T follicular helper cell (primary cell): ENCODE results near the gene LSM14B.
"Not testable (repeated sequence)": the region's sequence is repeated elsewhere in the genome, so short reads cannot be mapped to it uniquely, and the experiment has no call there.

Experiments used
- DNase-seq: peaks from one replicate; pipeline ENCODE4 v3.0.0-alpha.2; 2020; ENCODE audit warnings: low read depth

Gene LSM14B

DNA sequence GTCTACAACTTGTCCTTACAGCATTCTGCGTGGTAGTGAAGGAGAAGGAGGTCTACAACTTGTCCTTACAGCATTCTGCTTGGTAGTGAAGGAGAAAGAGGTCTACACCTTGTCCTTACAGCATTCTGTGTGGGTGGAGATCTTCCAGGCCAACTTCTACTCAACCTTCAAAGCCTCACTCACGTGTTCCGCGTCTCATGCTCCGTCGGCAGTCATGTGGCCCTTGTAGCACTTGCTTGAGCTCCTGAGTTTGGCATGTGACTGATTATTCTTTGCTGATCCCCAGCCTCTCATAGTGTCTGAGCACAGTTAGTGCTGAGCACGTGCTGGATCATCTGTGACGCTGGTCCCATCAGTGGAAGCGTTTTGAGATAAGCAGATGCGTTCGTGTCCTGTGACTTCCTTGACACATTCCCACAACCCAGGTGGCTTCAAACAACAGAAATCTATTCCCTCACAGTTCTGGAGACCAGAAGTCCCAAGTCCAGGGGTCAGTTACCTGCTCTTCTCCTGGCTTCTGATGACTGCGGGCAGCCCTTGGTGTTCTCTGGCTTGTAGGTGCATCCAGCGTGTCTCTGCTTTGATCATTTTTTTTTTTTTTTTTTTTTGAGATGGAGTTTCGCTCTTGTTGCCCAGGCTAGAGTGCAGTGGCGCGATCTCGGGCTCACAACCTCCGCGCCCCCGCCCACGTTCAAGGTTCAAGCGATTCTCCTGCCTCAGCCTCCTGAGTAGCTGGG lies 23.9 kb downstream of the LSM14B start:
- DNase-seq = no peak

- DNase-seq = no peak
These were observed 24.9 kb downstream of the LSM14B start for GRCh38 chr20:62147125-62147524.

- no peak for DNase-seq
These were observed 25.3 kb downstream of the LSM14B start for GRCh38 chr20:62147528-62147927.

GRCh38 chr20:62148383-62148782 lies 26.1 kb downstream of the LSM14B start:
- DNase-seq = not testable (repeated sequence)

DNA sequence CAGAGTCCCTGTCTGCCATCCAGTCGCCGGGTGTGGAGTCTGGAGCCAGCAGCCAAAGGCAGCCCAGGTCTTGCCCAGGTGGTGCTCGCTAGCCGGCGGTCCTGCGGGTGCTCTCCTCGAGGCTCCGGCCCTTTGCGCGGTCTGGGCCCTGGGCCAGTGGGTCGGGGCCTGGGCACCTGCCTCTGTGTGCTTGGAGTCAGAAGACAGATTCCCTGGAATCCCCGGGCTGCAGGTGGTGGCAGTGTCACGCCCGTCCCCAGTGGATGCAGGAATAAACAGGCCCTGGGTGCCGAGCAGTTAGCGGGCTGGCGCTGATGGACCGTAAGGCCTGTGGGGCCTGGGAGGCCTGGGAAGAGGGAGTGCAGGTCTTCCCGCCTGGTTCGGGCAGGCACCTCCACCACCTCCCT lies 26.6 kb downstream of the LSM14B start:
- no peak for DNase-seq

DNA sequence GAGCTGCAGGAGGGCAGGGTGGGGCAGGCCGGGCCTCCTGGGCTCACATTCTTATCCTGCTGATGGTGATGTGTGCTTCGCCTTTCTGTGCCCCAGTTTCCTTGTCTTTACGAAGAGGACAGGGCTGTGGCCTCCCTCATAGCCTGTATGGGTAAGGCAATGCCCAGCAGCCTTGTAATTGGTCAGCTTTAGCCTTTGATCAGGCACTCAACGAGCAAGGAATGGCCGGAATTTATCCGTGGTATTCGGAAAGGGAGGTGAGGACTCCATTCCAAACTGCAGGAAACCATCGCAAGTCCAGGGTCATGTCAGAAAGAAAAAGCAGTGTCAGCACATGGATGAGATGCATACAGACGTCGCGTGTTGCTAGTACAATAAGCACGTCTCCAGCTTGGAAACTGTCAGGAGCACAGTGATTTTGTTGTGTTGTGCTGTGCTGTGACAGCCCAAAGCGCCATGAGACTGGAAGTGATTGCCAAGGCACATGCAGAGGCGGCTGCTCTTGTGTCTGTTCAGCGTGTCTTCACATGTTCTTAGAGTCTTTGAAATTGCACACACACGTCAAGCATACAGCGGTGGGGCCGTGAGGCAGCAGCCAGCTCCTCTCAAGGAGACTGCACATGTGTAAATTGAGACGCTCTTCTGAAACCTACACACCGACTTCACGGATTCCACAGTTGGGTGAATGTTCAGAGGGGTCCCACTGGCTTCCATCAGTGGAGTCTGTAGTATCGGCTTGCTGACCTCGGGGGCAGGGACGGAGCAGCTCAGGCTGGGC lies 27.4 kb downstream of the LSM14B start:
- no peak for DNase-seq

GRCh38 chr20:62150310-62150575 lies 28.0 kb downstream of the LSM14B start:
- no peak for DNase-seq

DNA sequence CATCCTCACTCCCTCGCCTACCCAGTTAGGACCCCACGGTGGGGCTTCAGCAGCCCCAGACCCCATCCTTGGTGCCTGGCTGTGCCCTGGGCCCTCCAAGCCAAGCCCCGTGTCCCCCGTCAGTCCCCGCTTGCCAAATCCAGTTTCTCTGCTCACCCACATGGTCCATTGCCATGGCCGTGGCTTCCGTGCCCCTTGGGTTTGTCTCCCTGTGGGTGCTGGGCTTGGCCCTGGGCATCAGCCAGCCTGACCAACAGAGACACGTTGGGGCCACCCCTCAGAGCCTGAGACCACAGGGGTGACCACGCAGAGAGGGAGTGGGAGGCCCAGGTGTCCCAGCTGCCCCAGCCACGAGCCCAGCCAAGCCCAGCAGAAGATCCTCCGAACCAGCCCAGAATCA lies 28.9 kb downstream of the LSM14B start:
- no peak for DNase-seq

DNA sequence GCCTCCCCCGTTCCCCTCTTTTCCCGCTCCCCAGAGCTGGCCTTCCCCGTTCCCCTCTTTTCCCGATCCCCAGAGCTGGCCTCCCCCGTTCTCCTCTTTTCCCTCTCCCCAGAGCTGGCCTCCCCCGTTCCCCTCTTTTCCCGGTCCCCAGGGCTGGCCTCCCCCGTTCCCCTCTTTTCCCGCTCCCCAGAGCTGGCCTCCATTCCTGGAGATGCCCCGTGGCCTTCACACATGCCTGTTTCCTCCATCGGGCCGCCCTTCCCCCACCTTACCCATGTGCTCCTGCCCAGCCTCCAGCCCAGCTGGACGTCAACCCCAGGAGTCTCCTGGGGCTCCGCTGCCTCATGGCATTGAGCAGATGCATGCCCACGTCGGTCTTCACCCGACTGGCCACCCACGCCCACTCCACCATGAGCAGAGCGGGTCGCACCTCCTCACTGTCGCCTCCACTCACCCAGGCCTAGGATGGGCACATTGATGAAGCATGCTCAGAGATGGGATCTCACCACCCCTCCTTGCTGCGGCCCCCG lies 29.6 kb downstream of the LSM14B start:
- DNase-seq = no peak

- DNase-seq = no peak
These were observed 33.4 kb downstream of the LSM14B start for GRCh38 chr20:62155428-62156253.

DNA sequence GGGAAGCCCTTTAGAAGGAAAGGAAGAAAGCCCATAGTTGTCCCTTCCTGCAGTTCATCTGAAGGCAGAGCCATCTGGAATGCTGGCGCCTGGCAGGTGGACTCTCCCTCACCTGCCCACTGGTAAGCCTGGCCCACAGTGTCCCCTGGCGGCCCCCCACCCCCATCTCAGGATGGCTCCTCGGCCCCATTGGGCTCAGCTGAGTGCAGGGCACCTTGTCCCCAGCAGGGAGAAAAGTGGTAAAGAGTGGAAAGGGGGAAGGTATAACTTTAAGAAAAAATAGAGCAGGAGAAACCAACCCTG lies 33.9 kb downstream of the LSM14B start:
- no peak for DNase-seq

DNA sequence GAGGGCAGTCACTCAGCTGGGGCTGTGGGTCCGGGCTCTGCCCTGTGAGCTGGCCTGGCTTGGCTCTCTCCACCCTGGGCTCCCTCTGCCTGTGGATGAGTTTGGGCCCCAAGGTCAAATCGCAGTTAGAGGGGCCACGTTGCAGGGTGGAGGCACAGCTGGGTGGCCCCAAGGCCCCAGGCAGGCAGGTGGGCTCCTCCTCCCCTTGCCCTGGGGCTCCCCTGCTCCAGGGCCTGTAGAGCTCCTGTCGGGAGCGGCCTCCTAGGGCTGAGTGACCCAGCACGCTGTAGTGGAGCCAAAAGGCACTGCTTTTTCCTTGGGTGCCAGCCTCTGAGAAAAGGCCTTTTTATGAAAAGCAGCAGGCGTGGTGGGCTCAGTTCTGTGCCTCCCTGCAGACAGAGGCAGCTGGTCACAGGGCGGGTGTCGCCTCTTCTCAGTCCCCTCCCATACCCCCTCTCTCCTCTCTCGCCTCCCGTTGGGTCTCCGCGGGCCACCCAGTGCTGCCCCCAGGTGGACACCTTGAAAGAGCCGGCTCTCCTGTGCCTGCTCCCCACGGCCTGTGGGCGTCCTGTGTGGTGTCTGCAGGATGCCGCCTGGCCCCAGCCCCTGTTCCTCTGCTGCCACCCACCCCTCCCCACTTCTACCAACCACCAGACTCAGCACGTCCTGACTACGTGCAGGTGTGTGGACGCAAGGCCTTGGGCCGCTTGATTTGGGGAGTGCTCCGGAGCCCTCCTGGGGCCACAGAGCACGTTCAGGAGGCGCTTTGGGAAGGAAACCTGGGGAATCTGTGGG lies 34.5 kb downstream of the LSM14B start:
- DNase-seq = peak; percentile 60

- DNase-seq = no peak
These were observed 35.3 kb downstream of the LSM14B start for GRCh38 chr20:62157387-62158087.

GRCh38 chr20:62158088-62158400 lies 35.8 kb downstream of the LSM14B start:
- no peak for DNase-seq

DNA sequence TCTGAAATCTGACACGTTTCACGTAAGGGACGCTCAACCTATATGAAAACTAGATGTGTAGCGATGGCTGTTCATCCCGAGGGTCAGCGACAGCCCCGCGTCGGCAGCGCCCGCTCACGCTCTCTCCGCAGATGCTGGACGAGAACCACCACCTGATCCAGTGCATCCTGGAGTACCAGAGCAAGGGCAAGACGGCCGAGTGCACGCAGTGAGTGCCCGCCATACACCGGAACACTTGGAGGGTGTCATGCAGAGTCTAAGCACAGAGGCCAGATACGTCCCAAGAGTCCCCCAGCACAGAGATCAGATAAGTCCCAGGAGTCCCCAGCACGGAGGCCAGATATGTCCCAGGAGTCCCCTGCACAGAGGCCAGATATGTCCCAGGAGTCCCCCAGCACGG lies 36.3 kb downstream of the LSM14B start:
- no peak for DNase-seq

DNA sequence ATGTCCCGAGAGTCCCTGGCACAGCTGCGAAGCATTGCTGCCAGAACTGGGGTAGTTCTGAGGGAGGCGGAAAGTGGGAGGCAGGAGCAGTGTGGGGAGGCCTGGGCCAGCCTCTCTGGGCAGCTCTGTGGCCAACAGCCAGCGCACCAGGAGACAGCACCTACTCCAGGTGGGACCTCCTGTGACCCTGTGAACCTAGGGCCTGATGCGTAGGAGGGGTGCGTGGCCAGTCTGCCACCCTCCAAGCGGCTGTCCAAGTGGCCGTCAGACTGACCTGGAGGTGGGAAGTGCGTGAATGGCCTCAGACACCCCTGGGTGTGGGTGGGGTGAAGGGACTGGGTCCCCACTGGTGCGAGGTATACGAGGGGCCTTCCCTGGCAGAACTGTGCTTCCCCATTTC lies 36.8 kb downstream of the LSM14B start:
- no peak for DNase-seq

DNA sequence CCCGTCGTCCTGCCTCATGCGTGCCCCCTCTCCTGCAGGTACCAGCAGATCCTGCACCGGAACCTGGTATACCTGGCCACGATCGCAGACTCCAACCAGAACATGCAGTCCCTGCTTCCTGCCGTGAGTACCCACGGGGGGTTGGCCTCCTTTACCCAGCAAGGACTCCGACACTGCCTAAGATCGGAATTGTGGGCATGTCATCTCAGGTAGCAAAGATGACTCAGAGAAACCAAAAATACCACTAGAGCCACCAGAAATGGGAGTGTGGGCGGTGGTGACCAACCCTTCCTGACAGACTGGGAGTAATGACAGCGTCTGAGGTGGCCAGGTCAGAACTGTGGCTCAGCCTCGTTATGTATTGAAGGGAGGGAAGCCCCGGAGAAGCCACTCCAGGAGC lies 37.6 kb downstream of the LSM14B start:
- DNase-seq = no peak

GRCh38 chr20:62160253-62160652 lies 38.0 kb downstream of the LSM14B start:
- DNase-seq = no peak

DNA sequence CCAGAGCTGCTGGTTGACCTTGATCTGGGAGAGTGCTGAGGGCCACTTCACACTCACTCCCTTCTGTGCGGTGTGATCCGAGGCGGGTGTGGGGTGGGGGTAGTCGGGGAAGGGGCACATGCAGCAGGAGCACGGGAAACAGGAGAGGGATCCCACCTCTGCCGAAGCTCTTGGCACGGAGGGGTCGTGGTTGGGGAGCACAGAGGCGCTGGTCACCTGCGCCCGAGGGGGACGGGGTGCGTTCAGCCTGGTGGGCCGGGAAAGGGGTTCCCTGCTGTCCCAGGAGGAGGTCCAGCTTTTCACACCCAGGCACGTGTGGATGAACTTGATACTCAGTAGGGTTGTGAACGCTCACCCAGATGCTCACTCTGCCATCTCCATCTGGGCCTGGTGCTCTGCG lies 38.6 kb downstream of the LSM14B start:
- no peak for DNase-seq

- no peak for DNase-seq
These were observed 39.1 kb downstream of the LSM14B start for GRCh38 chr20:62161347-62161746.

GRCh38 chr20:62162765-62163484 lies 40.6 kb downstream of the LSM14B start:
- no peak for DNase-seq
